ENCODE measurements around the gene USH1C. TPM values are rescaled to one million over a fixed set of nuclear protein-coding genes. Genes with fewer than 3 reads are reported as not detected.

The USH1C gene
- total RNA-seq, 4 donors from 2014 or later: not detected

DNA sequence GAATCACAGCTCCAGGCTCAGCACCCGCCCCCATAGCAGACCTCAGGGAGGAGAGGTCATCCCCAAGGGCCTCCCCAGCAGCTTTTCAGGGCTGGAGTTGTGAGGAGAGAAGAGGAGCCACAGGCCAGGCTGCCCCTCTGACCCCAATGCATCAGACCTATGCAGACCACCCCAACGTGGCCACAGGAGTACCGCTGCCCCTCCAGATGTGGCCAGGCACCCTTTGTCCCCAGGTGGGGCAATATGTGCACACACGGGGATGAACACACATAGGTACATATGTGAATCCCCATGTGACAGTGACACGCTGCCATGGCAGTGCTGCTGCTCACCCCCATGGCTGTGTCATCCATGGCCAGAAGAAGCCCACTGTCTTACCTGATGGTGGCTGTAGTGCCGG lies 10.9 kb downstream of the USH1C start:
- Histone ChIP-seq H3K27me3 (peaks cover 0 to 5% of the 10 kb centered on the region in 2 donors), H3K27ac (no peak overlapping the region), H3K36me3 (no peaks in the 10 kb centered on the region), H3K4me3 (no peak overlapping the region), H3K9me3 (no peaks in the 10 kb centered on the region), H3K4me1 (peaks cover 0 to 12% (median 0%) of the 10 kb centered on the region in 4 donors)
- DNase-seq (ENCODE audit: low spot score in 2 of 2): no peak
- TF ChIP-seq, protein P1, sequence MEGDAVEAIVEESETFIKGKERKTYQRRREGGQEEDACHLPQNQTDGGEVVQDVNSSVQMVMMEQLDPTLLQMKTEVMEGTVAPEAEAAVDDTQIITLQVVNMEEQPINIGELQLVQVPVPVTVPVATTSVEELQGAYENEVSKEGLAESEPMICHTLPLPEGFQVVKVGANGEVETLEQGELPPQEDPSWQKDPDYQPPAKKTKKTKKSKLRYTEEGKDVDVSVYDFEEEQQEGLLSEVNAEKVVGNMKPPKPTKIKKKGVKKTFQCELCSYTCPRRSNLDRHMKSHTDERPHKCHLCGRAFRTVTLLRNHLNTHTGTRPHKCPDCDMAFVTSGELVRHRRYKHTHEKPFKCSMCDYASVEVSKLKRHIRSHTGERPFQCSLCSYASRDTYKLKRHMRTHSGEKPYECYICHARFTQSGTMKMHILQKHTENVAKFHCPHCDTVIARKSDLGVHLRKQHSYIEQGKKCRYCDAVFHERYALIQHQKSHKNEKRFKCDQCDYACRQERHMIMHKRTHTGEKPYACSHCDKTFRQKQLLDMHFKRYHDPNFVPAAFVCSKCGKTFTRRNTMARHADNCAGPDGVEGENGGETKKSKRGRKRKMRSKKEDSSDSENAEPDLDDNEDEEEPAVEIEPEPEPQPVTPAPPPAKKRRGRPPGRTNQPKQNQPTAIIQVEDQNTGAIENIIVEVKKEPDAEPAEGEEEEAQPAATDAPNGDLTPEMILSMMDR (IDR thresholded peaks at IDR 0.05): no peak
- no peak for TF ChIP-seq EP300 (IDR thresholded peaks at IDR 0.05)
- TF ChIP-seq POLR2A (IDR thresholded peaks at IDR 0.05): no peak
- 87 to 89% methylated on average over 5 of the region's 6 CpGs for WGBS, 2 donors

DNA sequence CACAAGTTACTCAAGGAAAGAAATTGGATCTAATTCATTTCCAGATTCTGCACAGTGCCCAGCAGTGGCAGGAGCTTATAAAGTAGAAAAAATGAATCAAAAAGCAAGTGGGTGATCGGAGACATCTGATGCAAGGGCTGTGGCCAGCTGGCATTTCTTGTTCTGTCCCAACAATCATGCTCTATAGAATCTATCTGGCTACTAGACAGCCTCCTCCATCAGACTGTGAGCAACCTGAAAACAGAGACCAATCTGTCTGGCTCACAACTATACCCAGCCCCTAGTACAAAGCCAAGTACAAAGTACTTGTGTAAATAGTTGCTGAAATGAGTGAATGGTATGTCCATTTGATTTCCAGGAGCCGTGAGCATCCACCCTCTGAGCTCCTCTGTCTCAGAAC lies 11.4 kb downstream of the USH1C start:
- Histone ChIP-seq H3K4me3 (no peak overlapping the region), H3K9me3 (no peaks in the 10 kb centered on the region), H3K36me3 (no peaks in the 10 kb centered on the region), H3K27me3 (peaks cover 0 to 5% of the 10 kb centered on the region in 2 donors), H3K4me1 (peaks cover 0 to 12% (median 0%) of the 10 kb centered on the region in 4 donors), H3K27ac (no peak overlapping the region)
- 89 to 90% methylated on average over 2 of the region's 2 CpGs for whole genome bisulfite sequencing, 2 donors
- TF ChIP-seq, protein P1 (IDR thresholded peaks at IDR 0.05): no peak
- TF ChIP-seq EP300 (IDR thresholded peaks at IDR 0.05) (no peak), POLR2A (IDR thresholded peaks at IDR 0.05) (no peak)
- no peak for DNase-seq (ENCODE audit: low spot score in 2 of 2)

DNA sequence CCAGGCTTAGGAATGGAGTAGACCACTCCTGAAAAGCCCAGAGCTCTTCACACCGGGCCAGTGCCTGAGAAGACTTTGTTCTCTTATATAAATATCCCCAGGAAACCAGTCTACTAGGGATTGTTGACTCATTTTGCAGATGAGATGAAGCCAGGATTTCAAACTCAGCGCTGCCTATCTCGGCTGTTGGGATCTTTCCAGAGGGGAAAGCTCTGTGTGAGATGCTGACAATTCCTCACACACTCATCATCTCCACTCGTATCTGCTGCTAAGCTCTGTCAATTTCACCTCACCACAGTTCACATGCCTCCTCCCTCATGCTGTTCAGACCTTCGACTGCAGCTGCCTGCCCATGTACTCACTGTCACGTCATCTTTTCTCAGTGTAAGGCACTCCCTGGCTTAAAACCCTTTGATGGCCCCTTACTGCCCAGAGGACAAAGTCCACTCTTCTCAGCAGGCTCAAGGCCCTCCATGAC lies 12.5 kb downstream of the USH1C start:
- Histone ChIP-seq H3K27ac (no peak overlapping the region), H3K4me3 (no peak overlapping the region), H3K4me1 (peaks cover 0 to 12% (median 0%) of the 10 kb centered on the region in 4 donors), H3K27me3 (peaks cover 0 to 5% of the 10 kb centered on the region in 2 donors), H3K36me3 (no peaks in the 10 kb centered on the region), H3K9me3 (no peaks in the 10 kb centered on the region)
- 66 to 67% methylated on average over 6 of the region's 6 CpGs for WGBS, 2 donors
- TF ChIP-seq EP300 (IDR thresholded peaks at IDR 0.05): no peak
- no peak for DNase-seq (ENCODE audit: low spot score in 2 of 2)

DNA sequence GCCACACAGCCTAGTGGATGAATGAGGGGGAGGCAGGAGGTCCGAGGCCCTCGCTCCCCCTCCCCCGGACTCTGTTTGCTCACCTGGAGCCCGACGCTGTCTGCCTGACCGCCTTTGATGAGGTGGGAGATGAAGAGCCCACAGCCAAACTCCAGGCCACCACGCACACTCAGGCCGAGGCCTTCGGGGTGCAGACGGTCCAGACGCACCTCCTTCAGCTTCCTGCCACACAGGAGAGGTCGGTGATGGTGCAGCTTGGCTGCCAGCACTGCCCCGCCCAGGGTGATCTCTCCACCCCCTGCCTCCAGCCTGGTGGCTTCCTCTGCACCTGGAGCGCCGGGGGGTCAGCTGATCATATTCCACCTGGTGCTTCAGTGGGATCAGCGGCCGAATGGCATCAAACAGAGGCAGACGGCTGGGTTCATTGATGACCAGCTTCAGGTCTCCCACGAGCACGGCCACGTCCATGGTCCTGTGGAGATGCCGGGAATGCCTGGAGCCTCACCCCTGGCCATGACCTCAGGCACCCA lies 13.1 kb downstream of the USH1C start:
- WGBS, 2 donors: 86 to 87% methylated on average over 6 to 20 of the region's 22 CpGs

DNA sequence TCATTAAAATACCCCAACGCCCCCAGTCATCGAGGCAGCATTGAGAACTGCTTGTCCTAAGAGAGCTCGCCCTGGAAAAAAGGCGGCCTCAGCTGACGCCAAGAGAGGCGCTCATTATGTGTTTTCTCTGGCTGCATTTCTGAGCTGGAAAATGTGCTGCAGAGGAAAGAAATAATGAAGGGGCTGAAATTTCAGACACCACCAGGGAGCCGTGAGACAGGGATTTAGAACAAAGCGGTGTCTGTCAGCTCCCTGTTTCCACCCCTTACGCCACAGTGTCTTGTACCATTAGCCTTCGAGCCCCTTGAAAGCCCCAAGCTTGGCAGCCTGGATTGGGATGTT lies 14.4 kb downstream of the USH1C start:
- Histone ChIP-seq H3K4me3 (no peak overlapping the region), H3K27ac (peak overlapping the region in 1 of 4 donors; percentile 18), H3K27me3 (peaks cover 0 to 5% of the 10 kb centered on the region in 2 donors), H3K4me1 (peaks cover 0 to 15% (median 0%) of the 10 kb centered on the region in 4 donors), H3K9me3 (no peaks in the 10 kb centered on the region), H3K36me3 (no peaks in the 10 kb centered on the region)
- TF ChIP-seq EP300 (IDR thresholded peaks at IDR 0.05) (no peak), POLR2A (IDR thresholded peaks at IDR 0.05) (no peak)
- TF ChIP-seq, protein P1 (IDR thresholded peaks at IDR 0.05): no peak
- DNase-seq (ENCODE audit: low spot score in 2 of 2): peak in 1 of 2 donors; percentile 9
- WGBS, 2 donors: 18 to 31% methylated on average over 10 of the region's 10 CpGs

More for the DNA sequence above, 13.1 kb downstream of the USH1C start:
- TF ChIP-seq, protein P1 (IDR thresholded peaks at IDR 0.05): no peak
- TF ChIP-seq POLR2A (IDR thresholded peaks at IDR 0.05) (no peak), EP300 (IDR thresholded peaks at IDR 0.05) (no peak)
- Histone ChIP-seq H3K9me3 (no peaks in the 10 kb centered on the region), H3K4me1 (peaks cover 0 to 15% (median 0%) of the 10 kb centered on the region in 4 donors), H3K27ac (no peak overlapping the region), H3K27me3 (peaks cover 0 to 5% of the 10 kb centered on the region in 2 donors), H3K4me3 (no peak overlapping the region), H3K36me3 (no peaks in the 10 kb centered on the region)
- no peak for DNase-seq (ENCODE audit: low spot score in 2 of 2)

All from tibial nerve (tissue), 4 donors.